Measurements from ENCODE around the gene AP3S2. TPM values are rescaled to one million over a fixed set of nuclear protein-coding genes. Genes with fewer than 3 reads are reported as not detected.

The AP3S2 gene
- total and polyA plus RNA-seq, 2 donors (not counting 1 experiment from before 2014, with no cell fraction given): 11.3 to 32.3 TPM

DNA sequence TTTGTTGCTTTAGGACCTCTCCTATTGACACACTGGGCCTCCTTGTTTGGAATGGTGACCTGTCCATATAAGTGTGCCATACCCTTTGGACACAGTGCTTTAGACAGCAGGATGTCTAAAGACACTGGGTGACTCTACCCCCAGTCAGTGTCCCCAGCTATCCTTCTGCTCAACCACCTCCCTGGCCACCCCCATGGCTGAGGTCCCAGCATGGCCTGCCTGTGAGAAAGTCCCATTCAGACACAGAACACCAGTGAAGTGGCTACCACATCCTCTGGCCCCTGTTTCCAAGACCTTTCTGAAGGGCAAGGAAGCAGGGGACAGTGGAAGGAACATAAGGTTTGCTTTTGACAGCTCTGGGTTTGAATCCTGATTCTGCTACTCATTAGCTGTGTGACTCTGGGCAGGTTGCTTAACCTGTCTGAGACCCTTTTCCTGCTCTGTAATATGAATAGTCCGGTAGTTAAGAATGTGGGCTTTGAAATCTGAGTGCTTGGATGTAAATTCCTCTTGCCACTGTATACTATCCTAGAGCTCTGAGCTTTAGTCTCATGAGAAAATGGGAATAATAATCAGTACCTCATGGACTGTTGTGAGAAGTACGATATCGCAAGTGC is 6.3 kb upstream of the AP3S2 start:
- Histone ChIP-seq H3K79me2 (ENCODE audit: control insufficient read depth, insufficient read depth, low read length) (no peaks in the 10 kb centered on the region), H3K27ac (ENCODE audit: low read length in 2 of 2) (no peak overlapping the region), H3K4me2 (replicated peaks; ENCODE audit: low read depth, low read length, poor library complexity, severe bottlenecking) (no peak overlapping the region), H3K9ac (ENCODE audit: low read length) (no peak overlapping the region), H3K27me3 (replicated peaks in 1 of 4; ENCODE audit: control extremely low read depth in 1 of 4, control insufficient read depth in 3 of 4, insufficient read depth in 4 of 4, low read length in 3 of 4) (no peaks in the 10 kb centered on the region), H3K4me1 (ENCODE audit: control insufficient read depth in 2 of 2, insufficient read depth in 2 of 2, low read length in 2 of 2) (no peaks in the 10 kb centered on the region), H3K9me3 (ENCODE audit: control extremely low read depth in 1 of 3, control insufficient read depth in 2 of 3, insufficient read depth in 1 of 3, low read length in 2 of 3) (no peaks in the 10 kb centered on the region), H4K20me1 (ENCODE audit: control insufficient read depth, insufficient read depth, low read length, poor library complexity, severe bottlenecking) (no peaks in the 10 kb centered on the region), H2AFZ (ENCODE audit: insufficient read depth, low read depth, low read length, poor library complexity, severe bottlenecking) (no peak overlapping the region), H3K36me3 (replicated peaks in 1 of 2; ENCODE audit: control extremely low read depth in 1 of 2, control insufficient read depth in 1 of 2, extremely low read depth in 1 of 2, insufficient read depth in 2 of 2, low read length in 1 of 2) (no peaks in the 10 kb centered on the region), H3K4me3 (ENCODE audit: control extremely low read depth in 1 of 5, extremely low read depth in 1 of 5, insufficient read depth in 1 of 5, low read depth in 2 of 5, low read length in 4 of 5) (no peak overlapping the region)
- POLR2A ChIA-PET: interaction anchor here (1.5 kb wide), 1 partner anchor 186 kb away, joined by 5 read pairs; no protein-coding TSS in a partner anchor
- Mint-ChIP-seq H3K4me3 (no peak overlapping the region), H3K27me3 (peaks cover 1% of the 10 kb centered on the region), H3K27ac (no peak overlapping the region), H3K4me1 (peaks cover 6% of the 10 kb centered on the region), H3K9me3 (ENCODE audit: insufficient read depth) (no peaks in the 10 kb centered on the region)
- DNase-seq (no peak), ATAC-seq (ENCODE audit: low read depth) (no peak)
- CTCF ChIA-PET: interaction anchor here (0.6 to 6.7 kb wide), 11 partner anchors 13 to 1043 kb away, joined by 3 to 101 read pairs (median 5); no protein-coding TSS in a partner anchor
- no peak for TF ChIP-seq EZH2 (IDR thresholded peaks at IDR 0.05; ENCODE audit: borderline replicate concordance, insufficient read depth, low read depth, low read length, poor library complexity, severe bottlenecking)
- TF ChIP-seq, protein P1, sequence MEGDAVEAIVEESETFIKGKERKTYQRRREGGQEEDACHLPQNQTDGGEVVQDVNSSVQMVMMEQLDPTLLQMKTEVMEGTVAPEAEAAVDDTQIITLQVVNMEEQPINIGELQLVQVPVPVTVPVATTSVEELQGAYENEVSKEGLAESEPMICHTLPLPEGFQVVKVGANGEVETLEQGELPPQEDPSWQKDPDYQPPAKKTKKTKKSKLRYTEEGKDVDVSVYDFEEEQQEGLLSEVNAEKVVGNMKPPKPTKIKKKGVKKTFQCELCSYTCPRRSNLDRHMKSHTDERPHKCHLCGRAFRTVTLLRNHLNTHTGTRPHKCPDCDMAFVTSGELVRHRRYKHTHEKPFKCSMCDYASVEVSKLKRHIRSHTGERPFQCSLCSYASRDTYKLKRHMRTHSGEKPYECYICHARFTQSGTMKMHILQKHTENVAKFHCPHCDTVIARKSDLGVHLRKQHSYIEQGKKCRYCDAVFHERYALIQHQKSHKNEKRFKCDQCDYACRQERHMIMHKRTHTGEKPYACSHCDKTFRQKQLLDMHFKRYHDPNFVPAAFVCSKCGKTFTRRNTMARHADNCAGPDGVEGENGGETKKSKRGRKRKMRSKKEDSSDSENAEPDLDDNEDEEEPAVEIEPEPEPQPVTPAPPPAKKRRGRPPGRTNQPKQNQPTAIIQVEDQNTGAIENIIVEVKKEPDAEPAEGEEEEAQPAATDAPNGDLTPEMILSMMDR (IDR thresholded peaks at IDR 0.05): no peak
- intact Hi-C loops (cut with micrococcal nuclease): loop anchor here (2.0 to 10.0 kb wide), 2 partner anchors 101 to 315 kb away; partner anchors contain the start of gene ZNF710
- 100% methylated on average over 1 of the region's 3 CpGs for WGBS (ENCODE audit: insufficient coverage)

DNA sequence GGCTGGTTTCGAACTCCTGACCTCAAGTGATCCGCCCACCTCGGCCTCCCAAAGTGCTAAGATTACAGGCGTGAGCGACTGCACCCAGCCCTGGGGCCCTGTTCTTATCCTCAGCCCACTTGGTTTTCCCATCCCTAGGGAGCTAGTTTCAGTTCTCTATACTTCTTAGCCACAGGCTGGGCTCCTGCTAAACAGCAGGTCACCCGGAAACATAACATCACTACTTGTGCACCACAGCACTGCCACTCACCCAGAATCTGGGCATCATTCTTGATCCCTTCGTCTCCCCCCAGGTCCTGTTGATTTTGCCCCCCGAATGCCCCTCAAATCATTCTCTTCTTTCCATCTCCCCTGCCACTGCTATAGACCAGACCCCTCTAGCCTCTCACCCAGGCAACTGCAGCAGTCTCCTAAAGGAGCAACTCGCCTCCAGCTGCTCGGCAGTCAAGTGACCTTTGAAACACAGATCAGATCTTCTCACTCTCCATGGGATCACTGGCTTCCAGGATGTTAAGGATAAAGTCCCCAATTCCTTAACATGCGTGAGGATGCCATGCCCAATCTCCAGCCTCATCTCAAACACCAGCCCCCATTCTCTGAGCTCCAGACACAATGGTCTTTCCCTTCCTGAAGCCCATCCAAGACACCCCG is 5.6 kb upstream of the AP3S2 start:
- H3K27me3 ChIP-seq (replicated peaks in 1 of 4; ENCODE audit: control extremely low read depth in 1 of 4, control insufficient read depth in 3 of 4, insufficient read depth in 4 of 4, low read length in 3 of 4): no peaks in the 10 kb centered on the region
- no peak overlapping the region for H3K9ac ChIP-seq (ENCODE audit: low read length)
- Mint-ChIP-seq H3K4me3 (no peak overlapping the region), H3K27me3 (no peaks in the 10 kb centered on the region), H3K27ac (peak overlapping the region; percentile 62), H3K4me1 (peaks cover 8% of the 10 kb centered on the region), H3K9me3 (ENCODE audit: insufficient read depth) (no peaks in the 10 kb centered on the region)
- peaks cover 0 to 4% of the 10 kb centered on the region in 2 donors for H3K4me1 ChIP-seq (ENCODE audit: control insufficient read depth in 2 of 2, insufficient read depth in 2 of 2, low read length in 2 of 2)
- ATAC-seq (ENCODE audit: low read depth) (no peak), DNase-seq (no peak)
- ChIA-PET CTCF (interaction anchor here (0.6 to 6.7 kb wide), 12 partner anchors 12 to 186 kb away, joined by 3 to 101 read pairs (median 4); no protein-coding TSS in a partner anchor), POLR2A (interaction anchor here (0.6 to 1.5 kb wide), 4 partner anchors 138 to 187 kb away, joined by 3 to 5 read pairs (median 3); no protein-coding TSS in a partner anchor)
- H4K20me1 ChIP-seq (ENCODE audit: control insufficient read depth, insufficient read depth, low read length, poor library complexity, severe bottlenecking): no peaks in the 10 kb centered on the region
- intact Hi-C loops (cut with micrococcal nuclease): loop anchor here (2.0 to 10.0 kb wide), 2 partner anchors 101 to 315 kb away; partner anchors contain the start of gene ZNF710
- H3K4me2 ChIP-seq (replicated peaks; ENCODE audit: low read depth, low read length, poor library complexity, severe bottlenecking): no peak overlapping the region
- H3K36me3 ChIP-seq (replicated peaks in 1 of 2; ENCODE audit: control extremely low read depth in 1 of 2, control insufficient read depth in 1 of 2, extremely low read depth in 1 of 2, insufficient read depth in 2 of 2, low read length in 1 of 2): no peaks in the 10 kb centered on the region
- H3K9me3 ChIP-seq (ENCODE audit: control extremely low read depth in 1 of 3, control insufficient read depth in 2 of 3, insufficient read depth in 1 of 3, low read length in 2 of 3): no peaks in the 10 kb centered on the region
- H3K4me3 ChIP-seq (ENCODE audit: control extremely low read depth in 1 of 5, extremely low read depth in 1 of 5, insufficient read depth in 1 of 5, low read depth in 2 of 5, low read length in 4 of 5): no peak overlapping the region
- H3K27ac ChIP-seq (ENCODE audit: low read length in 2 of 2): no peak overlapping the region
- TF ChIP-seq, protein P1 (IDR thresholded peaks at IDR 0.05): no peak
- TF ChIP-seq EZH2 (IDR thresholded peaks at IDR 0.05; ENCODE audit: borderline replicate concordance, insufficient read depth, low read depth, low read length, poor library complexity, severe bottlenecking): no peak
- H3K79me2 ChIP-seq (ENCODE audit: control insufficient read depth, insufficient read depth, low read length): no peaks in the 10 kb centered on the region
- no peak overlapping the region for H2AFZ ChIP-seq (ENCODE audit: insufficient read depth, low read depth, low read length, poor library complexity, severe bottlenecking)
- 91% methylated on average over 12 of the region's 12 CpGs for WGBS (ENCODE audit: insufficient coverage)

Data from B cell (primary cell).